HepG2 (cell line): ENCODE data around the gene HSPA14. TPM values are rescaled to one million over a fixed set of nuclear protein-coding genes. Genes with fewer than 3 reads are reported as not detected.
A peak's percentile ranks its signal among the peaks of the same experiment; 100 is the strongest.

Source experiments
- E2F2 ChIP-seq: sonication (generic); formaldehyde crosslinking; IDR thresholded peaks from 2 replicates; pipeline ENCODE4 v1.4.0; 2020; ENCODE audit warnings: missing genetic modification reagents, borderline replicate concordance
- ESRRA ChIP-seq: sonication (generic); formaldehyde crosslinking; IDR thresholded peaks from 2 replicates; pipeline ENCODE4 v1.5.1; 2020; ENCODE audit warnings: mild to moderate bottlenecking, low read depth, missing genetic modification reagents
- FOXC1 ChIP-seq: sonication (generic); formaldehyde crosslinking; IDR thresholded peaks from 2 replicates; pipeline ENCODE4 v1.8.0; 2022; ENCODE audit warnings: mild to moderate bottlenecking, missing genetic modification reagents, borderline replicate concordance
- NFIB ChIP-seq: sonication (generic); formaldehyde crosslinking; IDR thresholded peaks from 2 replicates; pipeline ENCODE4 v1.9.0; 2021; ENCODE audit warnings: missing genetic modification reagents, mild to moderate bottlenecking, borderline replicate concordance
- NFIC ChIP-seq: IDR thresholded peaks from 2 replicates; pipeline ENCODE4 v1.6.1; 2012; ENCODE audit warnings: mild to moderate bottlenecking, low read length, inconsistent platforms
- NR2C2 ChIP-seq: sonication (generic); formaldehyde crosslinking; IDR thresholded peaks from 2 replicates; pipeline ENCODE4 v1.4.0; 2020; ENCODE audit warnings: missing genetic modification reagents, mild to moderate bottlenecking, moderate library complexity, borderline replicate concordance
- NRL ChIP-seq: sonication (generic); formaldehyde crosslinking; IDR thresholded peaks from 2 replicates; pipeline ENCODE4 v1.5.0; 2020; ENCODE audit warnings: missing genetic modification reagents, mild to moderate bottlenecking, moderate library complexity, borderline replicate concordance
- RBM22 ChIP-seq: fragments of 200-400 bp; formaldehyde crosslinking; optimal IDR thresholded peaks from 2 replicates; pipeline ENCODE3; 2017; ENCODE audit warnings: mild to moderate bottlenecking, low read length, moderate library complexity
- RNF2 ChIP-seq: fragments of 450-650 bp; conservative IDR thresholded peaks from 2 replicates; pipeline ENCODE4 v1.6.1; 2016; ENCODE audit warnings: low read depth
- TARDBP ChIP-seq: sonication (generic); formaldehyde crosslinking; IDR thresholded peaks from 2 replicates; pipeline ENCODE4 v1.8.0; 2022; ENCODE audit warnings: mild to moderate bottlenecking, missing genetic modification reagents
- TBL1XR1 ChIP-seq: fragments of 150-350 bp; IDR thresholded peaks from 2 replicates; pipeline ENCODE4 v1.6.1; 2014; ENCODE audit warnings: borderline replicate concordance, low read length; ENCODE audit not compliant: partially characterized antibody
- ZFX ChIP-seq: sonication (generic); formaldehyde crosslinking; IDR thresholded peaks from 2 replicates; pipeline ENCODE4 v1.4.0; 2020; ENCODE audit warnings: mild to moderate bottlenecking, low read depth, missing genetic modification reagents, moderate library complexity
- ZNF337 ChIP-seq: sonication (generic); formaldehyde crosslinking; IDR thresholded peaks from 2 replicates; pipeline ENCODE4 v1.5.1; 2020; ENCODE audit warnings: missing genetic modification reagents, low read depth, mild to moderate bottlenecking, borderline replicate concordance
- ZNF350 ChIP-seq: sonication (generic); formaldehyde crosslinking; IDR thresholded peaks from 2 replicates; pipeline ENCODE4 v1.4.0; 2020; ENCODE audit warnings: mild to moderate bottlenecking, low read depth, missing genetic modification reagents, borderline replicate concordance
- ZNF703 ChIP-seq: sonication (generic); formaldehyde crosslinking; IDR thresholded peaks from 2 replicates; pipeline ENCODE4 v1.5.1; 2020; ENCODE audit warnings: missing genetic modification reagents, mild to moderate bottlenecking, moderate library complexity, borderline replicate concordance
- ZNF850 ChIP-seq: sonication (generic); formaldehyde crosslinking; conservative IDR thresholded peaks from 2 replicates; pipeline ENCODE4 v1.9.0; 2021; ENCODE audit warnings: mild to moderate bottlenecking, missing genetic modification reagents
- ZSCAN21 ChIP-seq: sonication (generic); formaldehyde crosslinking; IDR thresholded peaks from 2 replicates; pipeline ENCODE4 v1.8.0; 2022; ENCODE audit warnings: mild to moderate bottlenecking, missing genetic modification reagents, moderate library complexity, borderline replicate concordance
- ZSCAN29 ChIP-seq: sonication (generic); formaldehyde crosslinking; conservative IDR thresholded peaks from 2 replicates; pipeline ENCODE4 v1.4.0; 2020; ENCODE audit warnings: mild to moderate bottlenecking, missing genetic modification reagents
- polyA plus RNA-seq, 8 experiments: library from polyadenylated mRNA; depleted of rRNA in 3 of 8; stranded (reverse) in 7 of 8; unstranded in 1 of 8; fragments of >200 nt; fragmentation: Illumina TruSeq in 4 of 8; extraction: Trizol in 4 of 8; gene quantifications; 2 replicates each; pipeline versions ENCODE4 v1.2.1 to v1.2.3, GENCODE V29; 2011 to 2016; ENCODE audit warnings: low read depth in 4 of 8, missing spikeins in 1 of 8, mixed read lengths in 1 of 8; ENCODE audit not compliant: insufficient read depth in 1 of 8
- total RNA-seq, 5 experiments: library from RNA; depleted of rRNA; stranded (reverse); fragments of >200 nt; fragmentation: Illumina TruSeq; extraction: Trizol; gene quantifications; 2 replicates each; pipeline ENCODE4 v1.2.3, GENCODE V29; 2016; ENCODE audit warnings: low read depth in 1 of 5
- TF ChIP-seq, protein P1 (sequence below): sonication (generic); formaldehyde crosslinking; IDR thresholded peaks from 2 replicates; pipeline ENCODE4 v1.9.0; 2021; ENCODE audit warnings: missing genetic modification reagents, borderline replicate concordance
- TF ChIP-seq, protein P2 (sequence below): sonication (generic); formaldehyde crosslinking; IDR thresholded peaks from 2 replicates; pipeline ENCODE4 v1.8.1; 2023; ENCODE audit warnings: mild to moderate bottlenecking, missing genetic modification reagents
- TF ChIP-seq, protein P3 (sequence below): sonication (generic); formaldehyde crosslinking; IDR thresholded peaks from 2 replicates; pipeline ENCODE4 v1.4.0; 2020; ENCODE audit warnings: mild to moderate bottlenecking, missing genetic modification reagents
- TF ChIP-seq, protein P4 (sequence below): sonication (generic); formaldehyde crosslinking; IDR thresholded peaks from 2 replicates; pipeline ENCODE4 v1.5.1; 2020; ENCODE audit warnings: mild to moderate bottlenecking, missing genetic modification reagents

HSPA14 gene
- total and polyA plus RNA-seq, 2 of the 13 experiments (the other 11 are each of a cell fraction or from before 2014, with no cell fraction given), result 10.7 to 29.8 TPM

DNA sequence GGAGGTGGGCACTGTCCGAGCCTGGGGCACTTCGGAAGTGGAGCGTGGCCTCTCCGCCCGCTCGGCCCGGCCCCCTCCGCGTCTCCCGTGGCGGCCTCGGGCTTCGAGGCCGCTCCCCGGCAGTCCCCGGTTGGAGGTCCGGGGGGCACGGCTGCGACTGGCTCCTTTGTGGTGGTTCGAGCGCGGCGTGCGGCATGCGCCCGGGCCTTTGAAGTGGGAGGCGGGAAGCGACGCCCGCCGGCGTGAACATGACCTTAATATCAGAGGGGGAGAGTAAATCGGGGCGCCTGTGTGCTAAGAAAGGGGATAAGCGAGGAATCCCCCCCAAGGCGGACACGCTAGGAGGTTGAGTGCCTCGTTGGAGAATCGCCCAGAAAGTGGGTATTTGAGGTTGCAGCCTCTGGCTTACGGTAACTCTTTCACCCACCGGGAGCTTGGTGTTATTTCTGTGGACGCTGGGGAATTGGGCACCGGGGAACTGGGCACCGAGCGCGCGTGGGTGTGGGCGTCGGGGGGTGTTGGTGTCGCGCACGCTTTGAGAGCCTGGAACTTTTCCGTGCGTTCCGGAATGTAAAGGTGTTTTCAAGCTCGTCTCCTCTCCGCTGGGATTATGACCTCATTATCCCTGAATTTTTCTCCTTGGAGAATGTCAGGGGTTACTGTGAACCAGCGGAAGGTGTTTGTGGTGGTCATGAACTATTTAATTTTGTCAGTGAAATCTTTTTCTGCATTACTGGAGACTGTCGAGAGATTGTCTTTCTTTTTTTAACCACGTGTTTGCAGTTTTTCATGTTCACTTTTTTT, 41.2 kb downstream of the HSPA14 start (continued):
- TF ChIP-seq, protein P1, sequence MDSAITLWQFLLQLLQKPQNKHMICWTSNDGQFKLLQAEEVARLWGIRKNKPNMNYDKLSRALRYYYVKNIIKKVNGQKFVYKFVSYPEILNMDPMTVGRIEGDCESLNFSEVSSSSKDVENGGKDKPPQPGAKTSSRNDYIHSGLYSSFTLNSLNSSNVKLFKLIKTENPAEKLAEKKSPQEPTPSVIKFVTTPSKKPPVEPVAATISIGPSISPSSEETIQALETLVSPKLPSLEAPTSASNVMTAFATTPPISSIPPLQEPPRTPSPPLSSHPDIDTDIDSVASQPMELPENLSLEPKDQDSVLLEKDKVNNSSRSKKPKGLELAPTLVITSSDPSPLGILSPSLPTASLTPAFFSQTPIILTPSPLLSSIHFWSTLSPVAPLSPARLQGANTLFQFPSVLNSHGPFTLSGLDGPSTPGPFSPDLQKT (CRISPR knock-in tag), result no peak
- no peak for TF ChIP-seq ZNF337 (CRISPR knock-in tag)
- 0 out of 2 replicates have a peak, but pooled peaks have one; percentile 48 for TF ChIP-seq ZNF350 (CRISPR knock-in tag)
- TF ChIP-seq FOXC1 (CRISPR knock-in tag), result peak; percentile 39; the same call in 1 of the 2 replicates
- TF ChIP-seq TBL1XR1, result no peak
- TF ChIP-seq NFIC, result no peak
- TF ChIP-seq ZSCAN29 (CRISPR knock-in tag), result no peak
- no peak for TF ChIP-seq ZSCAN21
- TF ChIP-seq RNF2, result no peak
- no peak for TF ChIP-seq ESRRA (CRISPR knock-in tag)
- no peak for TF ChIP-seq NFIB (CRISPR knock-in tag)
- no peak for TF ChIP-seq ZNF850 (CRISPR knock-in tag)
- TF ChIP-seq, protein P2, sequence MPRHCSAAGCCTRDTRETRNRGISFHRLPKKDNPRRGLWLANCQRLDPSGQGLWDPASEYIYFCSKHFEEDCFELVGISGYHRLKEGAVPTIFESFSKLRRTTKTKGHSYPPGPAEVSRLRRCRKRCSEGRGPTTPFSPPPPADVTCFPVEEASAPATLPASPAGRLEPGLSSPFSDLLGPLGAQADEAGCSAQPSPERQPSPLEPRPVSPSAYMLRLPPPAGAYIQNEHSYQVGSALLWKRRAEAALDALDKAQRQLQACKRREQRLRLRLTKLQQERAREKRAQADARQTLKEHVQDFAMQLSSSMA, result no peak
- no peak for TF ChIP-seq ZFX
- TF ChIP-seq NRL (CRISPR knock-in tag), result peak; percentile 86; the same call in 1 of the 2 replicates
- TF ChIP-seq, protein P3, sequence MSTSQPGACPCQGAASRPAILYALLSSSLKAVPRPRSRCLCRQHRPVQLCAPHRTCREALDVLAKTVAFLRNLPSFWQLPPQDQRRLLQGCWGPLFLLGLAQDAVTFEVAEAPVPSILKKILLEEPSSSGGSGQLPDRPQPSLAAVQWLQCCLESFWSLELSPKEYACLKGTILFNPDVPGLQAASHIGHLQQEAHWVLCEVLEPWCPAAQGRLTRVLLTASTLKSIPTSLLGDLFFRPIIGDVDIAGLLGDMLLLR (CRISPR knock-in tag), result no peak
- TF ChIP-seq, protein P4, sequence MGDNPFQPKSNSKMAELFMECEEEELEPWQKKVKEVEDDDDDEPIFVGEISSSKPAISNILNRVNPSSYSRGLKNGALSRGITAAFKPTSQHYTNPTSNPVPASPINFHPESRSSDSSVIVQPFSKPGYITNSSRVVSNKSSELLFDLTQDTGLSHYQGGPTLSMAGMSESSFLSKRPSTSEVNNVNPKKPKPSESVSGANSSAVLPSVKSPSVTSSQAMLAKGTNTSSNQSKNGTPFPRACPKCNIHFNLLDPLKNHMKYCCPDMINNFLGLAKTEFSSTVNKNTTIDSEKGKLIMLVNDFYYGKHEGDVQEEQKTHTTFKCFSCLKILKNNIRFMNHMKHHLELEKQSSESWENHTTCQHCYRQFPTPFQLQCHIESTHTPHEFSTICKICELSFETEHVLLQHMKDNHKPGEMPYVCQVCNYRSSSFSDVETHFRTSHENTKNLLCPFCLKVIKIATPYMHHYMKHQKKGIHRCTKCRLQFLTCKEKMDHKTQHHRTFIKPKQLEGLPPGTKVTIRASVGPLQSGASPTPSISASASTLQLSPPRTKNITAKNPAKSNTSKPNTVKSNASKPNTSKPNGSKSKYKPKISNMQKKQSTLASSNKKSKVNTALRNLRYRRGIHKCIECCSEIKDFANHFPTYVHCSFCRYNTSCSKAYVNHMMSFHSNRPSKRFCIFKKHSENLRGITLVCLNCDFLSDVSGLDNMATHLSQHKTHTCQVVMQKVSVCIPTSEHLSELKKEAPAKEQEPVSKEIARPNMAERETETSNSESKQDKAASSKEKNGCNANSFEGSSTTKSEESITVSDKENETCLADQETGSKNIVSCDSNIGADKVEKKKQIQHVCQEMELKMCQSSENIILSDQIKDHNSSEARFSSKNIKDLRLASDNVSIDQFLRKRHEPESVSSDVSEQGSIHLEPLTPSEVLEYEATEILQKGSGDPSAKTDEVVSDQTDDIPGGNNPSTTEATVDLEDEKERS, result peak; percentile 19; the same call in 1 of the 2 replicates
- 0 out of 2 replicates have a peak, but pooled peaks have one; percentile 78 for TF ChIP-seq ZNF703 (CRISPR knock-in tag)
- TF ChIP-seq NR2C2 (CRISPR knock-in tag), result no peak
- no peak for TF ChIP-seq RBM22
- TF ChIP-seq TARDBP (CRISPR knock-in tag), result no peak
- TF ChIP-seq E2F2 (CRISPR knock-in tag), result no peak
